IMR-90 (cell line): ENCODE results near the gene DGKB. TPM values are rescaled to one million over a fixed set of nuclear protein-coding genes. Genes with fewer than 3 reads are reported as not detected.
A peak's percentile ranks its signal among the peaks of the same experiment; 100 is the strongest.

Source experiments
- ATAC-seq: fragments of 200-7000 bp; cut with Tn5 transposase; 2 replicates; pipeline ENCODE4 v1.9.1; 2020; ENCODE audit warnings: low read depth, mild to moderate bottlenecking, moderate library complexity
- BruUV-seq: library from RNA; stranded (reverse); fragments of 400-500 nt; replicated peaks from 2 replicates; lab custom pipeline; 2021; lab: Mats Ljungman, UMichigan
- CTCF ChIA-PET: fragments of 300-600 bp; formaldehyde crosslinking; extraction: SDS; loops from one replicate; lab custom pipeline; 2021; ENCODE audit warnings: antibody characterized with exemption; lab: Yijun Ruan, JAX
- POLR2A ChIA-PET: fragments of 300-600 bp; sonication (Branson Sonifier 250); formaldehyde crosslinking; loops from one replicate; lab custom pipeline; 2022; ENCODE audit warnings: antibody characterized with exemption; ENCODE audit not compliant: unreplicated experiment; lab: Charles Lee
- DNase-seq: peaks from one replicate; pipeline ENCODE4 v3.0.0; 2013
- H2AFZ ChIP-seq: replicated peaks from 2 replicates; pipeline ENCODE3; 2013; ENCODE audit warnings: low read length, mild to moderate bottlenecking; ENCODE audit not compliant: poor library complexity
- H2AK5ac ChIP-seq: 2 replicates; pipeline ENCODE4 v1.6.1; 2013; ENCODE audit warnings: low read depth, low read length, inconsistent platforms
- H2AK9ac ChIP-seq: replicated peaks from 2 replicates; pipeline ENCODE3; 2013; ENCODE audit warnings: mild to moderate bottlenecking, low read depth, low read length, moderate library complexity; ENCODE audit not compliant: poor library complexity
- H2BK120ac ChIP-seq: 2 replicates; pipeline ENCODE4 v1.6.1; 2013; ENCODE audit warnings: low read depth, low read length, inconsistent platforms
- H2BK15ac ChIP-seq: 3 replicates; pipeline ENCODE4 v1.6.1; 2013; ENCODE audit warnings: low read depth, low read length, inconsistent platforms
- H2BK20ac ChIP-seq: 2 replicates; pipeline ENCODE4 v1.6.1; 2013; ENCODE audit warnings: low read depth, mild to moderate bottlenecking, inconsistent platforms, low read length, moderate library complexity
- H2BK5ac ChIP-seq: 2 replicates; pipeline ENCODE4 v1.6.1; 2013; ENCODE audit warnings: mild to moderate bottlenecking, low read depth, low read length, inconsistent platforms; ENCODE audit not compliant: poor library complexity, severe bottlenecking
- H3K14ac ChIP-seq: replicated peaks from 2 replicates; pipeline ENCODE4 v1.6.1; 2013; ENCODE audit warnings: low read depth, low read length, inconsistent platforms
- H3K18ac ChIP-seq: 2 replicates; pipeline ENCODE4 v1.6.1; 2013; ENCODE audit warnings: low read depth, low read length, control low read depth
- H3K23ac ChIP-seq: 2 replicates; pipeline ENCODE4 v1.6.1; 2013; ENCODE audit warnings: low read depth, low read length, inconsistent platforms
- H3K27ac ChIP-seq: 2 replicates; pipeline ENCODE4 v1.5.1; 2013; ENCODE audit warnings: mild to moderate bottlenecking, control low read depth, low read length; ENCODE audit not compliant: insufficient read depth
- H3K27me3 ChIP-seq: 2 replicates; pipeline ENCODE4 v1.6.1; 2013; ENCODE audit warnings: low read length; ENCODE audit not compliant: control insufficient read depth, insufficient read depth
- H3K36me3 ChIP-seq: 2 replicates; pipeline ENCODE4 v1.6.1; 2013; ENCODE audit warnings: low read length, mixed read lengths; ENCODE audit not compliant: control insufficient read depth, insufficient read depth
- H3K4ac ChIP-seq: 2 replicates; pipeline ENCODE4 v1.6.1; 2013; ENCODE audit warnings: low read depth, low read length, inconsistent platforms
- H3K4me1 ChIP-seq: 2 replicates; pipeline ENCODE4 v1.6.1; 2013; ENCODE audit warnings: low read length, mixed read lengths; ENCODE audit not compliant: control insufficient read depth, insufficient read depth
- H3K4me2 ChIP-seq: 2 replicates; pipeline ENCODE4 v1.6.1; 2013; ENCODE audit warnings: low read depth, mild to moderate bottlenecking, control low read depth, low read length, moderate library complexity
- H3K4me3 ChIP-seq: 2 replicates; pipeline ENCODE4 v1.5.1; 2013; ENCODE audit warnings: low read depth, mild to moderate bottlenecking, control low read depth, low read length, moderate library complexity; ENCODE audit not compliant: insufficient read depth
- H3K56ac ChIP-seq: 2 replicates; pipeline ENCODE4 v1.6.1; 2013; ENCODE audit warnings: low read length, inconsistent platforms; ENCODE audit not compliant: insufficient read depth; ENCODE audit errors: extremely low read depth
- H3K79me1 ChIP-seq, 2 experiments: 2 replicates each; pipeline ENCODE4 v1.6.1; 2013; ENCODE audit warnings: low read length in 2 of 2, inconsistent platforms in 1 of 2, low read depth in 1 of 2
- H3K9ac ChIP-seq: 2 replicates; pipeline ENCODE4 v1.6.1; 2013; ENCODE audit warnings: low read depth, low read length, control low read depth
- H3K9me1 ChIP-seq: 2 replicates; pipeline ENCODE4 v1.6.1; 2013; ENCODE audit warnings: low read length, inconsistent platforms; ENCODE audit not compliant: insufficient read depth
- H3K9me3 ChIP-seq: 2 replicates; pipeline ENCODE4 v1.6.1; 2013; ENCODE audit warnings: low read length; ENCODE audit not compliant: control insufficient read depth, insufficient read depth
- H4K20me1 ChIP-seq: 2 replicates; pipeline ENCODE4 v1.6.1; 2013; ENCODE audit warnings: low read length, inconsistent platforms; ENCODE audit not compliant: insufficient read depth
- H4K5ac ChIP-seq: 2 replicates; pipeline ENCODE4 v1.6.1; 2013; ENCODE audit warnings: mild to moderate bottlenecking, low read depth, low read length, control low read depth
- H4K8ac ChIP-seq, 2 experiments: 2 replicates each; pipeline ENCODE4 v1.6.1; 2013; ENCODE audit warnings: low read depth in 2 of 2, low read length in 2 of 2, control low read depth in 1 of 2, inconsistent platforms in 1 of 2
- H4K91ac ChIP-seq: 2 replicates; pipeline ENCODE4 v1.6.1; 2013; ENCODE audit warnings: low read depth, low read length, inconsistent platforms; ENCODE audit not compliant: insufficient read depth
- BHLHE40 ChIP-seq: fragments of 150-350 bp; IDR thresholded peaks from 2 replicates; pipeline ENCODE4 v1.6.1; 2016; ENCODE audit warnings: mild to moderate bottlenecking, low read depth, low read length
- CHD1 ChIP-seq: IDR thresholded peaks from 2 replicates; pipeline ENCODE4 v1.6.1; 2012; ENCODE audit warnings: low read depth, low read length, improper control_type of control experiment
- ELK1 ChIP-seq: fragments of 150-350 bp; IDR thresholded peaks from 2 replicates; pipeline ENCODE4 v1.6.1; 2016; ENCODE audit warnings: low read depth, mild to moderate bottlenecking, low read length, moderate library complexity, borderline replicate concordance
- FOS ChIP-seq: fragments of 150-350 bp; IDR thresholded peaks from 2 replicates; pipeline ENCODE4 v1.6.1; 2016; ENCODE audit warnings: low read depth, low read length
- MAFK ChIP-seq: IDR thresholded peaks from 2 replicates; pipeline ENCODE4 v1.6.1; 2012; ENCODE audit warnings: low read depth, low read length, improper control_type of control experiment
- MAZ ChIP-seq: IDR thresholded peaks from 2 replicates; pipeline ENCODE4 v1.6.1; 2012; ENCODE audit warnings: low read depth, mild to moderate bottlenecking, low read length, improper control_type of control experiment, moderate library complexity, borderline replicate concordance
- MXI1 ChIP-seq: IDR thresholded peaks from 2 replicates; pipeline ENCODE4 v1.6.1; 2012; ENCODE audit warnings: low read depth, mild to moderate bottlenecking, low read length, moderate library complexity, borderline replicate concordance
- RAD21 ChIP-seq: IDR thresholded peaks from 2 replicates; pipeline ENCODE4 v1.6.1; 2012; ENCODE audit warnings: low read length, improper control_type of control experiment
- RCOR1 ChIP-seq: IDR thresholded peaks from 2 replicates; pipeline ENCODE4 v1.6.1; 2012; ENCODE audit warnings: mild to moderate bottlenecking, low read length, improper control_type of control experiment; ENCODE audit not compliant: insufficient replicate concordance
- SMC3 ChIP-seq: fragments of 150-350 bp; IDR thresholded peaks from 2 replicates; pipeline ENCODE4 v1.6.1; 2016; ENCODE audit warnings: low read depth, mild to moderate bottlenecking, antibody characterized with exemption, low read length, moderate library complexity
- dilution Hi-C: fragments of 300-500 bp; cut with HindIII; formaldehyde crosslinking; loops from one replicate; pipeline ENCODE4 v1.14.3; 2018; ENCODE audit warnings: low sequenced_read_pairs; ENCODE audit not compliant: unreplicated experiment
- in situ Hi-C: fragments of 300-500 bp; cut with MboI; formaldehyde crosslinking; loops from 3 replicates; pipeline ENCODE4 v1.14.3; 2019; ENCODE audit warnings: low sequenced_read_pairs, inconsistent platforms, mixed read lengths
- intact Hi-C: fragments of 100-400 bp; cut with micrococcal nuclease; formaldehyde crosslinking; loops from 2 replicates; pipeline ENCODE4 v1.10.0; 2022
- polyA plus RNA-seq, 3 experiments: library from polyadenylated mRNA; depleted of rRNA; stranded (reverse); fragments of >200 nt; gene quantifications; 2 replicates each; pipeline ENCODE4 v1.2.3, GENCODE V29; 2012; ENCODE audit warnings: low replicate concordance in 1 of 3
- total RNA-seq: library from RNA; depleted of rRNA; stranded (reverse); fragments of >200 nt; gene quantifications from 2 replicates; pipeline ENCODE4 v1.2.3, GENCODE V29; 2012
- TF ChIP-seq, protein P1 (sequence below): conservative IDR thresholded peaks from 2 replicates; pipeline ENCODE4 v1.5.1; 2012; ENCODE audit warnings: mild to moderate bottlenecking, low read depth, low read length, improper control_type of control experiment
- TF ChIP-seq, protein P2 (sequence below): fragments of 150-350 bp; IDR thresholded peaks from 2 replicates; pipeline ENCODE4 v1.6.1; 2017; ENCODE audit warnings: mild to moderate bottlenecking, antibody characterized with exemption, low read length, low read depth

The DGKB gene
- total and polyA plus RNA-seq, 2 of the 4 experiments (the other 2 are of a cell fraction): not detected

- no peaks in the 10 kb centered on the region for H3K79me1 ChIP-seq
- no peak overlapping the region for H2AFZ ChIP-seq
- no peak overlapping the region for H3K14ac ChIP-seq
- no peak overlapping the region for H2BK15ac ChIP-seq
- H2AK5ac ChIP-seq: no peak overlapping the region
- H4K91ac ChIP-seq: no peak overlapping the region
- H3K27ac ChIP-seq: no peak overlapping the region
- dilution Hi-C loops: no loop called here
- H4K20me1 ChIP-seq: no peaks in the 10 kb centered on the region
- no peaks in the 10 kb centered on the region for H3K36me3 ChIP-seq
- H3K27me3 ChIP-seq: no peaks in the 10 kb centered on the region
- H3K56ac ChIP-seq: no peak overlapping the region
- H2BK5ac ChIP-seq: no peak overlapping the region
- ATAC-seq (peak; percentile 42; the same call in 1 of the 2 replicates), DNase-seq (peak; percentile 57)
- no TSS peak for BruUV-seq
- intact Hi-C loops: no loop called here
- CTCF ChIA-PET: no interaction called here
- H2BK120ac ChIP-seq: no peak overlapping the region
- no peak overlapping the region for H3K4ac ChIP-seq
- in situ Hi-C loops: no loop called here
- H4K8ac ChIP-seq: no peak overlapping the region
- no peaks in the 10 kb centered on the region for H3K4me1 ChIP-seq
- H3K9me1 ChIP-seq: no peaks in the 10 kb centered on the region
- H2AK9ac ChIP-seq: no peak overlapping the region
- H4K5ac ChIP-seq: no peak overlapping the region
- H3K4me3 ChIP-seq: no peak overlapping the region
- POLR2A ChIA-PET: no interaction called here
- no peak overlapping the region for H2BK20ac ChIP-seq
- no peak overlapping the region for H3K9ac ChIP-seq
- H3K23ac ChIP-seq: no peak overlapping the region
- H3K4me2 ChIP-seq: no peak overlapping the region
- TF ChIP-seq, protein P1, sequence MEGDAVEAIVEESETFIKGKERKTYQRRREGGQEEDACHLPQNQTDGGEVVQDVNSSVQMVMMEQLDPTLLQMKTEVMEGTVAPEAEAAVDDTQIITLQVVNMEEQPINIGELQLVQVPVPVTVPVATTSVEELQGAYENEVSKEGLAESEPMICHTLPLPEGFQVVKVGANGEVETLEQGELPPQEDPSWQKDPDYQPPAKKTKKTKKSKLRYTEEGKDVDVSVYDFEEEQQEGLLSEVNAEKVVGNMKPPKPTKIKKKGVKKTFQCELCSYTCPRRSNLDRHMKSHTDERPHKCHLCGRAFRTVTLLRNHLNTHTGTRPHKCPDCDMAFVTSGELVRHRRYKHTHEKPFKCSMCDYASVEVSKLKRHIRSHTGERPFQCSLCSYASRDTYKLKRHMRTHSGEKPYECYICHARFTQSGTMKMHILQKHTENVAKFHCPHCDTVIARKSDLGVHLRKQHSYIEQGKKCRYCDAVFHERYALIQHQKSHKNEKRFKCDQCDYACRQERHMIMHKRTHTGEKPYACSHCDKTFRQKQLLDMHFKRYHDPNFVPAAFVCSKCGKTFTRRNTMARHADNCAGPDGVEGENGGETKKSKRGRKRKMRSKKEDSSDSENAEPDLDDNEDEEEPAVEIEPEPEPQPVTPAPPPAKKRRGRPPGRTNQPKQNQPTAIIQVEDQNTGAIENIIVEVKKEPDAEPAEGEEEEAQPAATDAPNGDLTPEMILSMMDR: no peak
- no peak for TF ChIP-seq ELK1
- no peak for TF ChIP-seq MAFK
- no peak for TF ChIP-seq BHLHE40
- TF ChIP-seq SMC3: no peak
- TF ChIP-seq RAD21: no peak
- no peak for TF ChIP-seq RCOR1
- TF ChIP-seq CHD1: no peak
- TF ChIP-seq, protein P2, sequence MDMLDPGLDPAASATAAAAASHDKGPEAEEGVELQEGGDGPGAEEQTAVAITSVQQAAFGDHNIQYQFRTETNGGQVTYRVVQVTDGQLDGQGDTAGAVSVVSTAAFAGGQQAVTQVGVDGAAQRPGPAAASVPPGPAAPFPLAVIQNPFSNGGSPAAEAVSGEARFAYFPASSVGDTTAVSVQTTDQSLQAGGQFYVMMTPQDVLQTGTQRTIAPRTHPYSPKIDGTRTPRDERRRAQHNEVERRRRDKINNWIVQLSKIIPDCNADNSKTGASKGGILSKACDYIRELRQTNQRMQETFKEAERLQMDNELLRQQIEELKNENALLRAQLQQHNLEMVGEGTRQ: no peak
- TF ChIP-seq FOS: no peak
- no peak for TF ChIP-seq MAZ
- TF ChIP-seq MXI1: no peak
- no peak overlapping the region for H3K18ac ChIP-seq
- no peaks in the 10 kb centered on the region for H3K9me3 ChIP-seq
Measured at GRCh38 chr7:14596421-14596820, 306.1 kb downstream of the DGKB start.
